Progenitor cell of endocrine pancreas (in vitro differentiated cells): Measurements from ENCODE around the gene SUPT20HL1. TPM values are rescaled to one million over a fixed set of nuclear protein-coding genes. Genes with fewer than 3 reads are reported as not detected.
"Not testable (repeated sequence)": the region's sequence is repeated elsewhere in the genome, so short reads cannot be mapped to it uniquely, and the experiment has no call there.

ENCODE experiments used
- DNase-seq: peaks from one replicate; pipeline ENCODE4 v3.0.0; 2021; ENCODE audit warnings: low spot score; ENCODE audit not compliant: unreplicated experiment
- H3K27ac Mint-ChIP-seq: 2 replicates; pipeline ENCODE4 v1.8.0; 2021; ENCODE audit warnings: mild to moderate bottlenecking, moderate library complexity, mixed read lengths
- H3K27me3 Mint-ChIP-seq: 2 replicates; pipeline ENCODE4 v1.8.0; 2021; ENCODE audit warnings: mixed read lengths
- H3K36me3 Mint-ChIP-seq: 2 replicates; pipeline ENCODE4 v1.8.0; 2022; ENCODE audit warnings: mixed read lengths; ENCODE audit not compliant: insufficient read depth
- H3K4me1 Mint-ChIP-seq: 2 replicates; pipeline ENCODE4 v1.8.0; 2021; ENCODE audit warnings: low read depth, mixed read lengths
- H3K4me3 Mint-ChIP-seq: 2 replicates; pipeline ENCODE4 v1.8.0; 2021; ENCODE audit warnings: low read depth, mild to moderate bottlenecking, moderate library complexity, mixed read lengths
- H3K9me3 Mint-ChIP-seq: 2 replicates; pipeline ENCODE4 v1.8.0; 2021; ENCODE audit warnings: low read depth, mixed read lengths
- total RNA-seq: library from RNA; stranded (reverse); gene quantifications from 2 replicates; pipeline ENCODE4 v1.2.1, GENCODE V29; 2021
- TF ChIP-seq, protein P1 (sequence below): fragments of 200-600 bp; sonication (generic); IDR thresholded peaks from one replicate; pipeline ENCODE4 v1.5.0; 2021; ENCODE audit warnings: antibody characterized with exemption, mild to moderate bottlenecking; ENCODE audit not compliant: unreplicated experiment

SUPT20HL1 gene
- total RNA-seq, 1 donor from 2014 or later: not detected

DNA sequence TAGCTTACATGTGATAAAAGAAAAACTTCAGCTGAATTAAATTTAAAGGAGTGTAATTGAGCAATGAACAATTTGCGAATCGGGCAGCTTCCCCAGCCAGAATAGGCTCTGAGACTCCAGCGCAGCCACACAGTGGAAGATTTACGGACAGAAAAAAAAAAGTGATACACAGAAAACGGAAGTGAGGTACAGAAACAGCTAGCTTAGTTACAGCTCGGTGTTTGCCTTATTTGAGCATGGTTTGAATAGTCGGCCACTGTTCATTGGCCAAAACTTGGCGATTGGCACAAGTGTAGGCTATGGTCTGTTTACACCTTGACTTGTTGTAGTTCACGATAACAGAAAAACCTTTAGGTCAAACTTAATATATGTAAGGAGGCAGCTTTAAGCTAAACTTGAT lies 16.7 kb upstream of the SUPT20HL1 start:
- no peaks in the 10 kb centered on the region for H3K9me3 Mint-ChIP-seq
- H3K4me1 Mint-ChIP-seq: peaks cover 10% of the 10 kb centered on the region
- H3K27me3 Mint-ChIP-seq: no peaks in the 10 kb centered on the region
- TF ChIP-seq, protein P1, sequence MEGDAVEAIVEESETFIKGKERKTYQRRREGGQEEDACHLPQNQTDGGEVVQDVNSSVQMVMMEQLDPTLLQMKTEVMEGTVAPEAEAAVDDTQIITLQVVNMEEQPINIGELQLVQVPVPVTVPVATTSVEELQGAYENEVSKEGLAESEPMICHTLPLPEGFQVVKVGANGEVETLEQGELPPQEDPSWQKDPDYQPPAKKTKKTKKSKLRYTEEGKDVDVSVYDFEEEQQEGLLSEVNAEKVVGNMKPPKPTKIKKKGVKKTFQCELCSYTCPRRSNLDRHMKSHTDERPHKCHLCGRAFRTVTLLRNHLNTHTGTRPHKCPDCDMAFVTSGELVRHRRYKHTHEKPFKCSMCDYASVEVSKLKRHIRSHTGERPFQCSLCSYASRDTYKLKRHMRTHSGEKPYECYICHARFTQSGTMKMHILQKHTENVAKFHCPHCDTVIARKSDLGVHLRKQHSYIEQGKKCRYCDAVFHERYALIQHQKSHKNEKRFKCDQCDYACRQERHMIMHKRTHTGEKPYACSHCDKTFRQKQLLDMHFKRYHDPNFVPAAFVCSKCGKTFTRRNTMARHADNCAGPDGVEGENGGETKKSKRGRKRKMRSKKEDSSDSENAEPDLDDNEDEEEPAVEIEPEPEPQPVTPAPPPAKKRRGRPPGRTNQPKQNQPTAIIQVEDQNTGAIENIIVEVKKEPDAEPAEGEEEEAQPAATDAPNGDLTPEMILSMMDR: no peak
- H3K4me3 Mint-ChIP-seq: no peak overlapping the region
- H3K36me3 Mint-ChIP-seq: no peaks in the 10 kb centered on the region
- H3K27ac Mint-ChIP-seq: no peak overlapping the region
- no peak for DNase-seq

DNA sequence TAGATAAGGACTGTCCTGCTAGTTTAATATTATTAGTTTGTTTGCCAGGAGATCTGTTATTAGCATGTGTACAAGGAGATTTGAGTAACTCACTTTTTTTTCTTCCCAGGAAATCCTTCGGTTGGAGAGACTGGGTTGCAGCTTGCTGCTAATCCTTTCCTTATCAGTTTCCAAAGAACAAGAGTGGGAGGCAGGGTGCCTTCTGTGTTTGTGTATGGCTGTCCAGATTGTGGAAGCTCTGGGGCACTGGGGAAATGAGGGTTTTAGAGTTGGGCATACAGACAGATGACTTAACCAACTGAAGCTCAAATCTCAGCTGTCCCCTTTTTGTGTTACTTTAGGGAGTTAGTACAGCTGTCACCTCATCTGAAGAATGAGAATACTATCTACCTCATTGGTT lies 12.6 kb upstream of the SUPT20HL1 start:
- TF ChIP-seq, protein P1: no peak
- Mint-ChIP-seq H3K27me3 (no peaks in the 10 kb centered on the region), H3K27ac (peak overlapping the region; percentile 92), H3K4me1 (peaks cover 10% of the 10 kb centered on the region), H3K9me3 (no peaks in the 10 kb centered on the region), H3K36me3 (no peaks in the 10 kb centered on the region), H3K4me3 (peak overlapping the region; percentile 39)
- no peak for DNase-seq

DNA sequence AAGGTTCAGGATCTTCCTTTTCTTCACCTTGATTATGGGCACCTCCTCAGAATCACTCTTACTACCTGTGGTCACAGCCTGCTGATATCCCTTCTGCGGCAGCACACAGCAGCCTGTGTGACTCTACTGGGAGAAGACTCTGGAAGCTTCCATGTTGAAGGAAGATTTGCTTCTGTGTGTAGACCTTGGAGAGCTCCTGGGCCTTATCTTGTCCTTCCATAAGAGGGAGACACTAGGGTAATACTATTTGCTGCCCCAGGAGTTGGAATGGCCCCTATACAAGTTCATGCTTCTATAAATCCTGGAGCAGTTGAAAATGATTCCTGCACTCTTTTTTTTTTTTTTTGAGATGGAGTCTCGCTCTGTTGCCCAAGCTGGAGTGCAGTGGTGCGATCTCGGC lies 10.2 kb upstream of the SUPT20HL1 start:
- Mint-ChIP-seq H3K9me3 (no peaks in the 10 kb centered on the region), H3K36me3 (no peaks in the 10 kb centered on the region), H3K27ac (no peak overlapping the region), H3K4me3 (no peak overlapping the region), H3K27me3 (no peaks in the 10 kb centered on the region), H3K4me1 (peaks cover 10% of the 10 kb centered on the region)
- DNase-seq: no peak
- TF ChIP-seq, protein P1: no peak

DNA sequence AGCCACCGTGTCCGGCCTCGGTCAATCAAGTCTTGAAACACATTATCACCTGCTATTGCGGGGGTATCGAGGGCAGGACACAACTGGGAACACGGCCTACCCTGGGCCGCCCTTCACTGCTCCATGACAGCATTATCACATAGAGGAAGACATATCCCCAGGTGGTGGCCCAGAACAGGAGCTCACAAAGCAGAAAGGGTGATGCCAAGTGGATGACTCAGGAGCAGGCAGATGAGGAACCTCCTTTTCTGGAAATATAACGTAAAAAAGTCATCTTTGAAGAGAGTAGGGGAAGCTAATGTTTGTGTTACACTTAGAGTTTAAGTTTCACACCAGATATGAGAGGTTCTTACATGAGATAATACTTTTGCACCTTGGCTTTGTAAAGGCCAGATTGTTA lies 5.3 kb upstream of the SUPT20HL1 start:
- Mint-ChIP-seq H3K4me1 (no peaks in the 10 kb centered on the region), H3K9me3 (no peaks in the 10 kb centered on the region), H3K4me3 (no peak overlapping the region), H3K27ac (no peak overlapping the region), H3K27me3 (no peaks in the 10 kb centered on the region), H3K36me3 (no peaks in the 10 kb centered on the region)
- DNase-seq: no peak
- TF ChIP-seq, protein P1: no peak

DNA sequence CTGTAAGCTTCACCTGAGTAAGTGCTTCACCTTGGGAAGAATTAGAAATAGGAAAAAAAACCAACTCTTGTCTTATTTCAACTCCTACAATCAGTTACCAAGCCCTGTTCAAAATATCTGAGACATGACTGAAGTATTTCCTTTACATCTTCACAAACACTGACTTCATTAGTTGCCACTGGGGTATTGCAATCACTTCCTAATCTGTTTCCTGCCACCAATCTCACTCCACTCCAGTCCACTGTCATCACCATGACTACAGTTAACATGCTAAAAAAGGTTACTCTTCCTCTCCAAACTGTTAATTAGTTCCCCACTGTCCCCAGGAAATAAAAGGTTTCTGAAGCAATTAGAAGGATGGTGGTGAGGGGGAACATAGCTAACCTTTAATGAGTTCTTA lies 3.3 kb upstream of the SUPT20HL1 start:
- H3K36me3 Mint-ChIP-seq: no peaks in the 10 kb centered on the region
- no peak overlapping the region for H3K27ac Mint-ChIP-seq
- TF ChIP-seq, protein P1: no peak
- H3K4me3 Mint-ChIP-seq: no peak overlapping the region
- no peaks in the 10 kb centered on the region for H3K27me3 Mint-ChIP-seq
- no peaks in the 10 kb centered on the region for H3K9me3 Mint-ChIP-seq
- DNase-seq: no peak
- H3K4me1 Mint-ChIP-seq: peaks cover 2% of the 10 kb centered on the region

DNA sequence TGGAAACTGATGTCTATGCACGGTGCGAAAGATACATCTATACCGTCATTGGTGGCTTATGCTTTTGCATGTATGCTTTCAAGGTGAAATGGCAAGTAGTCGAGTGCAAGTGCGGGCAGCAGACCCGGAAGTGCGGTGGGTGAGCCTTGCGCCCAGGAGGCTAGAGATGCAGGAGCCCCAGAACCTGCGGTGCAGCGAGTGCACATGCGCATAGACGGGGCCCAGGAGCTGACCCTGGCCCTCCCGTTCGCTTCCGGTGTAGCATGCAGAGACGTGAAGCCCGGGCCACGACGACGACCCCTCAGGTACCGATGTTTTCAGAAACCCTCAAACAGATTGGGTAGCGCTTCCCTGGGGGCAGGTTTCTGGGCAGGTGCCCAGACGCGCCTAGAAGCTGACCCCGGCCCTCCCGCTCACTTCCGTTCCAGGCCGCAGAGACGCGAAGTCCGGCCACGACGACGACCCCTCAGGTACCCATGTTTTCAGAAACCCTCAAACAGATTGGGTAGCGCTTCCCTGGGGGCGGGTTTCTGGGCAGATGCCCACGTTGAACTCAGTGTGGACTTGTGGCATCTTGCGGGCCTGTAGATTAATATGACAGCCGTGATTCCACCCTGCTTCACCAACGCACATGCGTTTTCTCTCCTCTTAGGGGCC lies 1.8 kb downstream of the SUPT20HL1 start:
- H3K27ac Mint-ChIP-seq, H3K4me1 Mint-ChIP-seq, H3K9me3 Mint-ChIP-seq, H3K27me3 Mint-ChIP-seq, H3K4me3 Mint-ChIP-seq, DNase-seq, H3K36me3 Mint-ChIP-seq: not testable (repeated sequence)

DNA sequence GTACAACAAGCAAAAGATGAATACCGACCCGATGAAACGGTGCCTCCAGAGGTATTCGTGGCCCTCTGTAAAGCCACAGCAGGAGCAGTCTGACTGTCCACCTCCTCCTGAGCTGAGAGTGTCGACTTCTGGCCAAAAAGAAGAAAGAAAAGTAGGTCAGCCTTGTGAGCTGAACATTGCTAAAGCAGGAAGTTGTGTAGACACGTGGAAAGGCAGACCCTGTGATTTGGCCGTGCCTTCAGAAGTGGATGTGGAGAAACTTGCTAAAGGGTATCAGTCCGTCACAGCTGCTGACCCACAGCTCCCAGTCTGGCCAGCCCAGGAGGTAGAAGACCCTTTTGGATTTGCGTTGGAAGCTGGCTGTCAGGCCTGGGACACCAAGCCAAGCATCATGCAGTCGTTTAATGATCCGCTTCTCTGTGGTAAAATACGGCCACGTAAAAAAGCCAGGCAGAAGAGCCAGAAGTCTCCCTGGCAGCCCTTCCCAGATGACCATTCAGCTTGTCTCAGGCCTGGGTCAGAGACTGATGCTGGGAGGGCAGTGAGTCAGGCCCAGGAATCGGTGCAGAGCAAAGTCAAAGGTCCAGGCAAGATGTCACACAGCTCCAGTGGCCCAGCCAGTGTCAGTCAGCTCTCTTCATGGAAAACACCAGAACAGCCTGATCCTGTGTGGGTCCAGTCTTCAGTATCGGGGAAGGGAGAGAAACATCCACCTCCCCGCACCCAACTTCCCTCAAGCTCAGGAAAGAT lies 3.2 kb downstream of the SUPT20HL1 start:
- DNase-seq, H3K36me3 Mint-ChIP-seq, H3K4me1 Mint-ChIP-seq, H3K9me3 Mint-ChIP-seq, H3K27me3 Mint-ChIP-seq, H3K27ac Mint-ChIP-seq, H3K4me3 Mint-ChIP-seq: not testable (repeated sequence)
